ENCODE data around the gene YTHDC1. TPM values are rescaled to one million over a fixed set of nuclear protein-coding genes. Genes with fewer than 3 reads are reported as not detected.
A peak's percentile ranks its signal among the peaks of the same experiment; 100 is the strongest.
"Not testable (repeated sequence)": the region's sequence is repeated elsewhere in the genome, so short reads cannot be mapped to it uniquely, and the experiment has no call there.

YTHDC1 gene
- 94.3 TPM for total RNA-seq
- long read RNA-seq, full-length matches to known transcripts, result 6 of 16 reads
- long read RNA-seq, partial matches to known transcripts, result 7 of 16 reads
- long read RNA-seq, other reads (novel, unspliced or antisense), result 3 of 16 reads

- Histone ChIP-seq H3K27ac (peak within 1 kb of the TSS; percentile 99), H3K36me3 (no peaks in the 10 kb centered on the region), H3K4me1 (peaks cover 32% of the 10 kb centered on the region), H3K4me3 (peak within 1 kb of the TSS; percentile 92), H3K9me3 (no peaks in the 10 kb centered on the region), H3K27me3 (no peaks in the 10 kb centered on the region)
- intact Hi-C loops (cut with DNase I), result no loop called here
- TF ChIP-seq CTCF (IDR thresholded peaks at IDR 0.05), result no peak
- peak; percentile 99 for ATAC-seq
- peak; percentile 98 for DNase-seq
Observed at GRCh38 chr4:68349649-68350360, at the start of gene YTHDC1. Gene YTHDC1, minus strand, starts transcription at chr4:68350090. Its CDS starts 337 bp downstream, at chr4:68349753.

GRCh38 chr4:68399306-68399705 is 49.4 kb upstream of the YTHDC1 start:
- Histone ChIP-seq H3K36me3 (no peaks in the 10 kb centered on the region), H3K4me1 (no peaks in the 10 kb centered on the region), H3K9me3 (no peaks in the 10 kb centered on the region), H3K4me3 (no peak overlapping the region), H3K27me3 (no peaks in the 10 kb centered on the region), H3K27ac (no peak overlapping the region)
- ATAC-seq (no peak), DNase-seq (no peak)
- intact Hi-C loops (cut with DNase I), result no loop called here
- TF ChIP-seq CTCF (IDR thresholded peaks at IDR 0.05), result no peak

DNA sequence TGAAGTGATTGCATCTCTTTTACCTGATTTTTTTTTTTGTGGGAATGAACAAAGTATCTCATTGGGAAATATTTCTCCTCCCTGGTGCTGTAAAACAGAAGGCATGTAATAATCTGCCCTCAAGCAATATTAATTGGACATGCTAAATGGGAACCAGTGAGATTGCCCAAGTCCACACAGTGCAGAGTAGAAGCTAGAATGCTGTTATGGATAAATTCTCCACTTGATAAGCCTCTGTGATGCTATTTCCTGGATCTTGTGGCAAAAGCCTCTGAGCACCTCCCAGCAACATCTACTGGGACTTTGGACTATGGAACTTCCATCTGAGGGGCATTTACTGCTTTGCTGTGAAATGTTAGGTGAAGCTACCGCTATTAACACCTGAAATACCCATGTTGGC is 46.9 kb upstream of the YTHDC1 start:
- no peaks in the 10 kb centered on the region for H3K27me3 ChIP-seq
- DNase-seq, result no peak
- no peak for TF ChIP-seq CTCF (IDR thresholded peaks at IDR 0.05)
- intact Hi-C loops (cut with DNase I), result no loop called here
- no peak for ATAC-seq
- H3K36me3 ChIP-seq, result no peaks in the 10 kb centered on the region
- H3K4me3 ChIP-seq, result no peak overlapping the region
- no peaks in the 10 kb centered on the region for H3K9me3 ChIP-seq
- H3K27ac ChIP-seq, result no peak overlapping the region
- H3K4me1 ChIP-seq, result no peaks in the 10 kb centered on the region

- Histone ChIP-seq H3K36me3 (no peaks in the 10 kb centered on the region), H3K27me3 (no peaks in the 10 kb centered on the region), H3K9me3 (no peaks in the 10 kb centered on the region), H3K27ac (no peak overlapping the region), H3K4me1 (no peaks in the 10 kb centered on the region), H3K4me3 (no peak overlapping the region)
- intact Hi-C loops (cut with DNase I), result no loop called here
- TF ChIP-seq CTCF (IDR thresholded peaks at IDR 0.05), result no peak
- DNase-seq, result no peak
- no peak for ATAC-seq
Observed at GRCh38 chr4:68391436-68391835, 41.5 kb upstream of the YTHDC1 start.

DNA sequence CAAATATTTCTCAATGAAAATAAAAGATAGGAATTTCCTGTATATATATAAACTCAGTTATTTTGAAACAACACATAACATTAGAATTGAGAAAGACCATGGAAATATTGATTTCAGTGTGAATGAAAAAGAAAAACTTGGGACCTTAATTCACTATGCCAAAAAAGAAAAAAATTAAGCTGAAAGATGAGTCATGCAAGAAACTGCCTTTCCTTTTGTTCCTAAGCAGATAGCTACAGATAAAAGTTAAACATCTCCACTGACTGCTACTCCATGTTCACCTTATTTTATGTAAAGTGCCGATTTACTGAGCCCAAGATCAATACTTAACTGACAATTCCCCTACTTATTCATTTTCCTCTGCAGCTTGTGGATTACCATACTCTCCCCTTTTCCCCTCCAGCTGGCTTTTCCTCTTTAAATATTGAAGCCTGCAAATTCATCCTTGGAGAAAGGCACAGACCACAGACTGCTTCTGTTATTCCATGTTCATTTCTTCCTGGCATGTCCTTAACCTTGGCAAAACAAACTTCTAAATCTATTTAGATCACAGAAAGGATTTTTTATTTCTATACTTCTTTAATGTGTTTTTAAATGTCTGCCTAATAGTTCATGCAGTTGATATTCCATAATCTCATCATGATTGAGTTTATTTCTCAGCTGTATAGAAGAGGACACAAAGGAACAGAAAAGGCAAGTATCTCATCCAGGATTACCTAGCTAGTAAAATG is 40.5 kb upstream of the YTHDC1 start:
- no peak for ATAC-seq
- H3K4me1 ChIP-seq, result no peaks in the 10 kb centered on the region
- no peaks in the 10 kb centered on the region for H3K9me3 ChIP-seq
- intact Hi-C loops (cut with DNase I), result no loop called here
- no peak for TF ChIP-seq CTCF (IDR thresholded peaks at IDR 0.05)
- no peak overlapping the region for H3K4me3 ChIP-seq
- no peaks in the 10 kb centered on the region for H3K36me3 ChIP-seq
- no peak for DNase-seq
- H3K27ac ChIP-seq, result no peak overlapping the region
- no peaks in the 10 kb centered on the region for H3K27me3 ChIP-seq

DNA sequence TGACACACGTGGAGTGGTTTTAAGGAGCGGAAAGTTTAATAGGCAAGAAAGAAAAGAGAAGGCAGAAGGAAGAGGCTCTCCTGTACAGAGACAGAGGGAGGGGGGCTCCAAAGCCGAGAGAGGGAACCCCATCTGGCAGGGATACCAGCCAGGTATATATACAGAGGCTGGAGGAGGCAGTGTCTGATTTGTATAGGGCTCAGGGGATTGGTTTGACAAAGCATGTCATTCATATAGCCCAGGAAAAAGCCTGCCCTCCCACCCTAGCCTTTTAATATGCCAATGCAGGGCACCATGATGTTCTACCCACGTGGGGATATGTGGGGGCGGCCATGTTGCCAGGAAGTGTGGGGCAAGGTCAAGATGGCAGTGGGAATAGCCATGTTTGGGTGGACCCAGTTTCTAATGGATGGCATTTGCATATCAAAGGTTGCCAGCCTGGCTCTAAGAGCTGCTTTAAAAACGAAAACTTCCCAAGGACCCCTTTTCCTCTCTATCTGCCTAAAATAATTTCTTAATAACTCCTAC is 39.6 kb upstream of the YTHDC1 start:
- intact Hi-C loops (cut with DNase I); H3K36me3 ChIP-seq: not testable (repeated sequence)

More for the DNA sequence above, 39.6 kb upstream of the YTHDC1 start:
- H3K4me3 ChIP-seq, ATAC-seq, H3K4me1 ChIP-seq, H3K27me3 ChIP-seq, H3K9me3 ChIP-seq, DNase-seq, H3K27ac ChIP-seq: not testable (repeated sequence)
